ENCODE results near the gene BCAR3. TPM values are rescaled to one million over a fixed set of nuclear protein-coding genes. Genes with fewer than 3 reads are reported as not detected.
A peak's percentile ranks its signal among the peaks of the same experiment; 100 is the strongest.

BCAR3 gene
- total and polyA plus RNA-seq, 2 of the 4 experiments (the other 2 are of a cell fraction): 41.4 to 46.4 TPM

- no TSS peak for BruUV-seq (replicated peaks)
- Histone ChIP-seq H4K8ac (ENCODE audit: low read depth in 2 of 2, low read length in 2 of 2) (peak overlapping the region in 1 of 2 experiments; percentile 13; a peak in 1 of 4 replicates), H3K4me3 (ENCODE audit: insufficient read depth, low read depth, low read length) (no peak overlapping the region), H4K5ac (ENCODE audit: low read depth, low read length) (no peak overlapping the region), H2BK5ac (ENCODE audit: low read depth, low read length, poor library complexity, severe bottlenecking) (peak overlapping the region; percentile 88), H2BK15ac (ENCODE audit: low read depth, low read length) (no peak overlapping the region), H3K79me1 (ENCODE audit: low read depth in 1 of 2, low read length in 2 of 2) (peaks cover 11 to 79% of the 10 kb centered on the region in 2 experiments; a peak in 3 of 4 replicates), H3K23ac (ENCODE audit: low read depth, low read length) (peak overlapping the region; percentile 75; the same call in 1 of the 2 replicates), H2AK9ac (replicated peaks; ENCODE audit: low read depth, low read length, poor library complexity) (no peak overlapping the region), H3K14ac (replicated peaks; ENCODE audit: low read depth, low read length) (peak overlapping the region; percentile 56; the same call in 1 of the 2 replicates), H2BK120ac (ENCODE audit: low read depth, low read length) (0 out of 2 replicates have a peak overlapping the region, but pooled peaks have one; percentile 29), H3K56ac (ENCODE audit: extremely low read depth, insufficient read depth, low read length) (no peak overlapping the region), H2BK20ac (ENCODE audit: low read depth, low read length) (0 out of 2 replicates have a peak overlapping the region, but pooled peaks have one; percentile 2), H3K4me1 (ENCODE audit: control insufficient read depth, insufficient read depth, low read length) (peaks cover 33% of the 10 kb centered on the region), H3K9ac (ENCODE audit: low read depth, low read length) (no peak overlapping the region), H3K27me3 (ENCODE audit: control insufficient read depth, insufficient read depth, low read length) (no peaks in the 10 kb centered on the region), H3K4ac (ENCODE audit: low read depth, low read length) (peak overlapping the region; percentile 21), H4K91ac (ENCODE audit: insufficient read depth, low read depth, low read length) (peak overlapping the region; percentile 43; the same call in 1 of the 2 replicates), H3K27ac (ENCODE audit: insufficient read depth, low read length) (no peak overlapping the region), H2AK5ac (ENCODE audit: low read depth, low read length) (peak overlapping the region; percentile 40; the same call in 1 of the 2 replicates), H4K20me1 (ENCODE audit: insufficient read depth, low read length) (peaks cover 66% of the 10 kb centered on the region), H3K18ac (ENCODE audit: low read depth, low read length) (no peak overlapping the region; the same call in 1 of the 2 replicates), H3K9me1 (ENCODE audit: insufficient read depth, low read length) (peaks cover 35% of the 10 kb centered on the region), H2AFZ (replicated peaks; ENCODE audit: low read length, poor library complexity) (no peak overlapping the region), H3K4me2 (ENCODE audit: low read depth, low read length) (no peak overlapping the region), H3K36me3 (ENCODE audit: control insufficient read depth, insufficient read depth, low read length) (peaks cover 15% of the 10 kb centered on the region), H3K9me3 (ENCODE audit: control insufficient read depth, insufficient read depth, low read length) (no peaks in the 10 kb centered on the region)
- ATAC-seq (ENCODE audit: low read depth) (no peak), DNase-seq (no peak)
- no peak for TF ChIP-seq CHD1 (IDR thresholded peaks at IDR 0.05; ENCODE audit: low read depth, low read length)
- no CpG with 5 or more reads among the region's 1 CpG for WGBS, 2 experiments (ENCODE audit: extremely low coverage in 2 of 2, insufficient read length in 1 of 2)
- dilution Hi-C loops (cut with HindIII; ENCODE audit: low sequenced_read_pairs, unreplicated experiment) (no loop called here), in situ Hi-C loops (cut with MboI; ENCODE audit: low sequenced_read_pairs) (no loop called here), intact Hi-C loops (cut with micrococcal nuclease) (no loop called here)
- ChIA-PET CTCF (interaction anchor here (0.8 to 1.6 kb wide), 3 partner anchors 23 to 58 kb away, joined by 3 to 6 read pairs (median 5); no protein-coding TSS in a partner anchor), POLR2A (ENCODE audit: unreplicated experiment) (no interaction called here)
Measured at GRCh38 chr1:93677729-93678128, 3.9 kb downstream of the BCAR3 start.

Data from IMR-90 (cell line).